ENCODE measurements around the gene HES3.
A peak's percentile ranks its signal among the peaks of the same experiment; 100 is the strongest.
"Not testable (repeated sequence)": the region's sequence is repeated elsewhere in the genome, so short reads cannot be mapped to it uniquely, and the experiment has no call there.

HES3 gene

GRCh38 chr1:6219641-6220040 lies 24.3 kb upstream of the HES3 start:
- H3K27me3 ChIP-seq (ENCODE audit: control insufficient read depth, insufficient read depth, low read length, poor library complexity, severe bottlenecking); H3K9me3 ChIP-seq (ENCODE audit: control insufficient read depth, low read length); H3K4me3 ChIP-seq (ENCODE audit: insufficient read depth, low read depth, low read length); H3K27ac ChIP-seq (ENCODE audit: insufficient read depth, low read depth, low read length, poor library complexity, severe bottlenecking); H3K4me1 ChIP-seq (ENCODE audit: control insufficient read depth, insufficient read depth, low read length): not testable (repeated sequence)
- peaks cover 20% of the 10 kb centered on the region for H3K36me3 ChIP-seq (ENCODE audit: control insufficient read depth, insufficient read depth, low read length)
- 93 to 94% methylated on average over 11 of the region's 11 CpGs for WGBS, 2 experiments

- Histone ChIP-seq H3K9me3 (ENCODE audit: control insufficient read depth, low read length) (no peaks in the 10 kb centered on the region), H3K4me3 (ENCODE audit: insufficient read depth, low read depth, low read length) (no peak overlapping the region), H3K4me1 (ENCODE audit: control insufficient read depth, insufficient read depth, low read length) (no peaks in the 10 kb centered on the region), H3K36me3 (ENCODE audit: control insufficient read depth, insufficient read depth, low read length) (peaks cover 20% of the 10 kb centered on the region), H3K27me3 (ENCODE audit: control insufficient read depth, insufficient read depth, low read length, poor library complexity, severe bottlenecking) (no peaks in the 10 kb centered on the region), H3K27ac (ENCODE audit: insufficient read depth, low read depth, low read length, poor library complexity, severe bottlenecking) (no peak overlapping the region)
- 92% methylated on average over 8 of the region's 8 CpGs for WGBS, 2 experiments
These were observed 23.7 kb upstream of the HES3 start for GRCh38 chr1:6220236-6220635.

GRCh38 chr1:6221210-6221784 lies 22.7 kb upstream of the HES3 start:
- H3K4me3 ChIP-seq (ENCODE audit: insufficient read depth, low read depth, low read length), result no peak overlapping the region
- H3K9me3 ChIP-seq (ENCODE audit: control insufficient read depth, low read length), result no peaks in the 10 kb centered on the region
- 95 to 96% methylated on average over 12 of the region's 12 CpGs for WGBS, 2 experiments
- no peak overlapping the region for H3K27ac ChIP-seq (ENCODE audit: insufficient read depth, low read depth, low read length, poor library complexity, severe bottlenecking)
- H3K4me1 ChIP-seq (ENCODE audit: control insufficient read depth, insufficient read depth, low read length), result no peaks in the 10 kb centered on the region
- no peaks in the 10 kb centered on the region for H3K27me3 ChIP-seq (ENCODE audit: control insufficient read depth, insufficient read depth, low read length, poor library complexity, severe bottlenecking)
- peaks cover 27% of the 10 kb centered on the region for H3K36me3 ChIP-seq (ENCODE audit: control insufficient read depth, insufficient read depth, low read length)

- peaks cover 37% of the 10 kb centered on the region for H3K36me3 ChIP-seq (ENCODE audit: control insufficient read depth, insufficient read depth, low read length)
- H3K4me3 ChIP-seq (ENCODE audit: insufficient read depth, low read depth, low read length), result no peak overlapping the region
- 95 to 96% methylated on average over 6 of the region's 6 CpGs for WGBS, 2 experiments
- H3K9me3 ChIP-seq (ENCODE audit: control insufficient read depth, low read length), result no peaks in the 10 kb centered on the region
- H3K27me3 ChIP-seq (ENCODE audit: control insufficient read depth, insufficient read depth, low read length, poor library complexity, severe bottlenecking), result no peaks in the 10 kb centered on the region
- H3K4me1 ChIP-seq (ENCODE audit: control insufficient read depth, insufficient read depth, low read length), result no peaks in the 10 kb centered on the region
- H3K27ac ChIP-seq (ENCODE audit: insufficient read depth, low read depth, low read length, poor library complexity, severe bottlenecking), result no peak overlapping the region
These were observed 21.3 kb upstream of the HES3 start for GRCh38 chr1:6222636-6223035.

- Histone ChIP-seq H3K27ac (ENCODE audit: insufficient read depth, low read depth, low read length, poor library complexity, severe bottlenecking) (no peak overlapping the region), H3K36me3 (ENCODE audit: control insufficient read depth, insufficient read depth, low read length) (peaks cover 37% of the 10 kb centered on the region), H3K27me3 (ENCODE audit: control insufficient read depth, insufficient read depth, low read length, poor library complexity, severe bottlenecking) (no peaks in the 10 kb centered on the region), H3K9me3 (ENCODE audit: control insufficient read depth, low read length) (no peaks in the 10 kb centered on the region), H3K4me1 (ENCODE audit: control insufficient read depth, insufficient read depth, low read length) (no peaks in the 10 kb centered on the region), H3K4me3 (ENCODE audit: insufficient read depth, low read depth, low read length) (no peak overlapping the region)
- WGBS, 2 experiments, result 96 to 97% methylated on average over 13 of the region's 13 CpGs
These were observed 20.4 kb upstream of the HES3 start for GRCh38 chr1:6223617-6224016.

- H3K36me3 ChIP-seq (ENCODE audit: control insufficient read depth, insufficient read depth, low read length), result peaks cover 40% of the 10 kb centered on the region
- H3K4me1 ChIP-seq (ENCODE audit: control insufficient read depth, insufficient read depth, low read length), result no peaks in the 10 kb centered on the region
- no peak overlapping the region for H3K27ac ChIP-seq (ENCODE audit: insufficient read depth, low read depth, low read length, poor library complexity, severe bottlenecking)
- no peaks in the 10 kb centered on the region for H3K9me3 ChIP-seq (ENCODE audit: control insufficient read depth, low read length)
- WGBS, 2 experiments, result 96% methylated on average over 15 of the region's 15 CpGs
- no peaks in the 10 kb centered on the region for H3K27me3 ChIP-seq (ENCODE audit: control insufficient read depth, insufficient read depth, low read length, poor library complexity, severe bottlenecking)
- H3K4me3 ChIP-seq (ENCODE audit: insufficient read depth, low read depth, low read length), result no peak overlapping the region
These were observed 19.3 kb upstream of the HES3 start for GRCh38 chr1:6224718-6225117.

GRCh38 chr1:6225651-6226050 lies 18.3 kb upstream of the HES3 start:
- no peaks in the 10 kb centered on the region for H3K9me3 ChIP-seq (ENCODE audit: control insufficient read depth, low read length)
- no peaks in the 10 kb centered on the region for H3K27me3 ChIP-seq (ENCODE audit: control insufficient read depth, insufficient read depth, low read length, poor library complexity, severe bottlenecking)
- 95 to 96% methylated on average over 8 of the region's 8 CpGs for WGBS, 2 experiments
- no peaks in the 10 kb centered on the region for H3K4me1 ChIP-seq (ENCODE audit: control insufficient read depth, insufficient read depth, low read length)
- no peak overlapping the region for H3K27ac ChIP-seq (ENCODE audit: insufficient read depth, low read depth, low read length, poor library complexity, severe bottlenecking)
- H3K36me3 ChIP-seq (ENCODE audit: control insufficient read depth, insufficient read depth, low read length), result peaks cover 44% of the 10 kb centered on the region
- H3K4me3 ChIP-seq (ENCODE audit: insufficient read depth, low read depth, low read length), result no peak overlapping the region

GRCh38 chr1:6233376-6233775 lies 10.6 kb upstream of the HES3 start:
- peaks cover 32% of the 10 kb centered on the region for H3K36me3 ChIP-seq (ENCODE audit: control insufficient read depth, insufficient read depth, low read length)
- WGBS, 2 experiments, result 84 to 89% methylated on average over 1 of the region's 1 CpG
- peaks cover 13% of the 10 kb centered on the region for H3K4me1 ChIP-seq (ENCODE audit: control insufficient read depth, insufficient read depth, low read length)
- H3K4me3 ChIP-seq (ENCODE audit: insufficient read depth, low read depth, low read length), result no peak overlapping the region
- no peak overlapping the region for H3K27ac ChIP-seq (ENCODE audit: insufficient read depth, low read depth, low read length, poor library complexity, severe bottlenecking)
- no peaks in the 10 kb centered on the region for H3K9me3 ChIP-seq (ENCODE audit: control insufficient read depth, low read length)
- H3K27me3 ChIP-seq (ENCODE audit: control insufficient read depth, insufficient read depth, low read length, poor library complexity, severe bottlenecking), result no peaks in the 10 kb centered on the region

GRCh38 chr1:6234502-6235295 lies 9.3 kb upstream of the HES3 start:
- no peak overlapping the region for H3K27ac ChIP-seq (ENCODE audit: insufficient read depth, low read depth, low read length, poor library complexity, severe bottlenecking)
- WGBS, 2 experiments, result 41 to 48% methylated on average over 20 of the region's 20 CpGs

GRCh38 chr1:6235296-6235677 lies 8.7 kb upstream of the HES3 start:
- H3K27me3 ChIP-seq (ENCODE audit: control insufficient read depth, insufficient read depth, low read length, poor library complexity, severe bottlenecking), result peaks cover 8% of the 10 kb centered on the region
- 0 to 1% methylated on average over 29 to 30 of the region's 30 CpGs for WGBS, 2 experiments
- H3K9me3 ChIP-seq (ENCODE audit: control insufficient read depth, low read length), result no peaks in the 10 kb centered on the region
- peaks cover 27% of the 10 kb centered on the region for H3K36me3 ChIP-seq (ENCODE audit: control insufficient read depth, insufficient read depth, low read length)
- H3K4me1 ChIP-seq (ENCODE audit: control insufficient read depth, insufficient read depth, low read length), result peaks cover 23% of the 10 kb centered on the region
- H3K27ac ChIP-seq (ENCODE audit: insufficient read depth, low read depth, low read length, poor library complexity, severe bottlenecking), result no peak overlapping the region
- peak overlapping the region; percentile 78 for H3K4me3 ChIP-seq (ENCODE audit: insufficient read depth, low read depth, low read length)

More at GRCh38 chr1:6234502-6235295, 9.3 kb upstream of the HES3 start:
- no peaks in the 10 kb centered on the region for H3K9me3 ChIP-seq (ENCODE audit: control insufficient read depth, low read length)
- peaks cover 29% of the 10 kb centered on the region for H3K36me3 ChIP-seq (ENCODE audit: control insufficient read depth, insufficient read depth, low read length)
- H3K27me3 ChIP-seq (ENCODE audit: control insufficient read depth, insufficient read depth, low read length, poor library complexity, severe bottlenecking), result peaks cover 3% of the 10 kb centered on the region
- H3K4me1 ChIP-seq (ENCODE audit: control insufficient read depth, insufficient read depth, low read length), result peaks cover 21% of the 10 kb centered on the region
- H3K4me3 ChIP-seq (ENCODE audit: insufficient read depth, low read depth, low read length), result peak overlapping the region; percentile 78
